ENCODE data around the gene TMEM247. TPM values are rescaled to one million over a fixed set of nuclear protein-coding genes. Genes with fewer than 3 reads are reported as not detected.

The TMEM247 gene
- total RNA-seq, 1 donor from 2014 or later, result not detected

- Histone ChIP-seq H3K27me3 (ENCODE audit: low read depth) (no peaks in the 10 kb centered on the region), H3K4me1 (peaks cover 5% of the 10 kb centered on the region), H3K27ac (replicated peaks) (no peak overlapping the region), H3K9me3 (replicated peaks) (peaks cover 14% of the 10 kb centered on the region), H3K4me3 (no peak overlapping the region), H3K36me3 (no peaks in the 10 kb centered on the region)
- TF ChIP-seq CTCF (IDR thresholded peaks at IDR 0.05; ENCODE audit: borderline replicate concordance), result no peak
- intact Hi-C loops (cut with micrococcal nuclease), result no loop called here
- no peak for DNase-seq
Measured at GRCh38 chr2:46447649-46448048, 31.7 kb upstream of the TMEM247 start.

GRCh38 chr2:46448111-46448510, 31.3 kb upstream of the TMEM247 start:
- Histone ChIP-seq H3K27me3 (ENCODE audit: low read depth) (no peaks in the 10 kb centered on the region), H3K4me3 (no peak overlapping the region), H3K36me3 (no peaks in the 10 kb centered on the region), H3K9me3 (replicated peaks) (peaks cover 14% of the 10 kb centered on the region), H3K4me1 (peaks cover 5% of the 10 kb centered on the region), H3K27ac (replicated peaks) (no peak overlapping the region)
- intact Hi-C loops (cut with micrococcal nuclease), result no loop called here
- no peak for DNase-seq
- no peak for TF ChIP-seq CTCF (IDR thresholded peaks at IDR 0.05; ENCODE audit: borderline replicate concordance)

GRCh38 chr2:46448641-46449040, 30.7 kb upstream of the TMEM247 start:
- H3K9me3 ChIP-seq (replicated peaks), result peaks cover 14% of the 10 kb centered on the region
- H3K27ac ChIP-seq (replicated peaks), result no peak overlapping the region
- no peaks in the 10 kb centered on the region for H3K36me3 ChIP-seq
- H3K4me1 ChIP-seq, result peaks cover 5% of the 10 kb centered on the region
- no peak for DNase-seq
- no peak for TF ChIP-seq CTCF (IDR thresholded peaks at IDR 0.05; ENCODE audit: borderline replicate concordance)
- H3K27me3 ChIP-seq (ENCODE audit: low read depth), result no peaks in the 10 kb centered on the region
- intact Hi-C loops (cut with micrococcal nuclease), result no loop called here
- H3K4me3 ChIP-seq, result no peak overlapping the region

GRCh38 chr2:46449700-46450099, 29.7 kb upstream of the TMEM247 start:
- Histone ChIP-seq H3K27me3 (ENCODE audit: low read depth) (no peaks in the 10 kb centered on the region), H3K36me3 (no peaks in the 10 kb centered on the region), H3K9me3 (replicated peaks) (peaks cover 13% of the 10 kb centered on the region), H3K27ac (replicated peaks) (no peak overlapping the region), H3K4me1 (peaks cover 5% of the 10 kb centered on the region), H3K4me3 (no peak overlapping the region)
- intact Hi-C loops (cut with micrococcal nuclease), result no loop called here
- no peak for TF ChIP-seq CTCF (IDR thresholded peaks at IDR 0.05; ENCODE audit: borderline replicate concordance)
- no peak for DNase-seq

- no peak for DNase-seq
- H3K27ac ChIP-seq (replicated peaks), result peak overlapping the region; percentile 13
- H3K27me3 ChIP-seq (ENCODE audit: low read depth), result no peaks in the 10 kb centered on the region
- no peaks in the 10 kb centered on the region for H3K36me3 ChIP-seq
- intact Hi-C loops (cut with micrococcal nuclease), result no loop called here
- H3K4me3 ChIP-seq, result no peak overlapping the region
- peaks cover 5% of the 10 kb centered on the region for H3K4me1 ChIP-seq
- H3K9me3 ChIP-seq (replicated peaks), result no peaks in the 10 kb centered on the region
- TF ChIP-seq CTCF (IDR thresholded peaks at IDR 0.05; ENCODE audit: borderline replicate concordance), result no peak
Measured at GRCh38 chr2:46451131-46451711, 28.1 kb upstream of the TMEM247 start.
